HG03558 (cell line): Measurements from ENCODE around the gene CDC6.
"Not testable (repeated sequence)": the region's sequence is repeated elsewhere in the genome, so short reads cannot be mapped to it uniquely, and the experiment has no call there.

Experiments used
- ATAC-seq: cut with Tn5 transposase; IDR thresholded peaks from one replicate; pipeline ENCODE4 v1.9.1; 2021; ENCODE audit warnings: moderate number of reproducible peaks; ENCODE audit not compliant: unreplicated experiment; ENCODE audit errors: extremely low read depth

CDC6 gene

GRCh38 chr17:40286473-40286872 lies 1.2 kb upstream of the CDC6 start:
- ATAC-seq: no peak

DNA sequence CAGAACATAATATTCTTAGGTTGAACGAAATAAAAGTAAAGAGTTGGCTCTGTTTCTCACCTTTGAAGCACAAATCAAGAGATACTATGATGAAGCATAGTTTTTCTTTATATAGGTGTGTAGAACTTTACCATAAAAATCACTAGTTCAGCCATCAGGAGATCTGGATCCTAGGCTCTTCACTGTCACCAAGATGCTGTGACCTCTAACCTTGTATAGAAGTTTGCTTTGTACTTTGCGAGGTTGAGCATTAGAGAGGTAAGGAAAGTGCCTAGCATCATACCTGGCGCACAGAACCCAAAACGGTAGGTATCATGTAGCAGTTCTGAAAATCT lies 553 bp upstream of the CDC6 start:
- no peak for ATAC-seq

DNA sequence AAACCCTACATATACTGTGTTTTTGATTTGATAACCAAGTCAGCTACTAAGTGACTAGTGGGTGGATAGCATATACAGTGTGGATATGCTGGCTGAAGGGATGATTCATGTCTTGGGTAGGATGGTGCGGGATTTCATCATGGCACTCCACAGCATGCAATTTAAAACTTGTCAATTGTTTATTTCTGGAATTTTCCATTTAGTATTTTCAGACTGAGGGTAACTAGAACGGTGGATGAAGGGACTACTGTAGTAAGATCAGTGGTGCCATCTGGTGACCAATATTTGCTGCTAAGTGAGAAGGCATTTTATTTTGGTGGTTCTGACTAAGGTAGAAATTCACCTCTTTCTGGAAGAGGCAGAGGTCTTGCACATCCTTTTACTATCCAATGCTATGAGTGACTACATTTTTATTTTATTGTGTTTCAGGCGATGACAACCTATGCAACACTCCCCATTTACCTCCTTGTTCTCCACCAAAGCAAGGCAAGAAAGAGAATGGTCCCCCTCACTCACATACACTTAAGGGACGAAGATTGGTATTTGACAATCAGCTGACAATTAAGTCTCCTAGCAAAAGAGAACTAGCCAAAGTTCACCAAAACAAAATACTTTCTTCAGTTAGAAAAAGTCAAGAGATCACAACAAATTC lies 3.1 kb downstream of the CDC6 start:
- ATAC-seq: no peak

DNA sequence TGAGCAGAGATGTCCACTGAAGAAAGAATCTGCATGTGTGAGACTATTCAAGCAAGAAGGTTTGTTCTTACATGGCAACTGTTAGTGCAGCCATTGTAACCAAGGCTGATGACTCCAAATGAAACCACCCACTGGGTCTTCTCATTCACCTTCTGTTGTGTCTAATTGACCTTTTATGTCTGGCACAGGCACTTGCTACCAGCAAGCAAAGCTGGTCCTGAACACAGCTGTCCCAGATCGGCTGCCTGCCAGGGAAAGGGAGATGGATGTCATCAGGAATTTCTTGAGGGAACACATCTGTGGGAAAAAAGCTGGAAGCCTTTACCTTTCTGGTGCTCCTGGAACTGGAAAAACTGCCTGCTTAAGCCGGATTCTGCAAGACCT lies 3.6 kb downstream of the CDC6 start:
- ATAC-seq: no peak

- ATAC-seq: no peak
These were observed 5.7 kb downstream of the CDC6 start for GRCh38 chr17:40293363-40293762.

GRCh38 chr17:40295488-40296436 lies 8.1 kb downstream of the CDC6 start:
- no peak for ATAC-seq

- ATAC-seq: no peak
These were observed 9.8 kb downstream of the CDC6 start for GRCh38 chr17:40297511-40297910.

- ATAC-seq: no peak
These were observed 11.0 kb downstream of the CDC6 start for GRCh38 chr17:40298726-40299125.

GRCh38 chr17:40299159-40299757 lies 11.6 kb downstream of the CDC6 start:
- not testable (repeated sequence) for ATAC-seq

DNA sequence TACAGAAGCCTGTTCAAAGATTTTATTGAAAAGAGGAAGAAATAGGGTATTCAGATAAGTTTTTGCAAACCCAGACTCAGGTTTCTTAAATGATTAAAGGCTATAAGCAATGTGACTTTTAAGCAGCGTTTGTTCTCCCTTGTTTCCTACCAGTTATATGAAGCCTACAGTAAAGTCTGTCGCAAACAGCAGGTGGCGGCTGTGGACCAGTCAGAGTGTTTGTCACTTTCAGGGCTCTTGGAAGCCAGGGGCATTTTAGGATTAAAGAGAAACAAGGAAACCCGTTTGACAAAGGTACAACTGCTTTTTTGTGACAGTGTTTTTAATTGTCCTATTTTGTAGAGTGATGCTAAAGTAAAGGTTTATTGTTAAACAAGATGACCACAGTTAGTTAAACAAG lies 13.6 kb downstream of the CDC6 start:
- ATAC-seq: no peak

GRCh38 chr17:40303009-40303657 lies 15.5 kb downstream of the CDC6 start:
- no peak for ATAC-seq

GRCh38 chr17:40303708-40304551 lies 16.3 kb downstream of the CDC6 start:
- no peak for ATAC-seq

GRCh38 chr17:40304552-40304863 lies 16.8 kb downstream of the CDC6 start:
- ATAC-seq: not testable (repeated sequence)

GRCh38 chr17:40304866-40305265 lies 17.2 kb downstream of the CDC6 start:
- ATAC-seq: not testable (repeated sequence)

DNA sequence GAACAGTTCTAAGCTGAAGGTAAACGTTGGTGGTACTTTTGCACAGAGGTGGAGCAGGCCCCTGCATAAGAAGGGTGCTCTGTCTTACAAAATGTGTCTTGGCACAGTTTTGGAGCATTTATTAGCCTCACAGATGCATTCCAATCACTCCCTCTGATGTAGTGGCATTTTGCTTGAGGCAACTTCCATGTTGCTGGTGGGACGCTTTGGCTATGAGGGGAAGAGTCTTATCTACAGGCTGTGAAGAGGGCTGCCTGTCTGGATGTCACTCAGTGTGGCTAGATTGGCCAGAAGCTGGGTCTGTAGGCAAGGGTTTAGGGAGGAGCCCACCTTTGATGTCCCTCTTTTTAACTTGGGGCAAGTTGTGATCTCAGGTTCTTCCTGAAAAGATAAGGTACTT lies 18.7 kb downstream of the CDC6 start:
- ATAC-seq: no peak

- no peak for ATAC-seq
These were observed 19.5 kb downstream of the CDC6 start for GRCh38 chr17:40307001-40307730.

DNA sequence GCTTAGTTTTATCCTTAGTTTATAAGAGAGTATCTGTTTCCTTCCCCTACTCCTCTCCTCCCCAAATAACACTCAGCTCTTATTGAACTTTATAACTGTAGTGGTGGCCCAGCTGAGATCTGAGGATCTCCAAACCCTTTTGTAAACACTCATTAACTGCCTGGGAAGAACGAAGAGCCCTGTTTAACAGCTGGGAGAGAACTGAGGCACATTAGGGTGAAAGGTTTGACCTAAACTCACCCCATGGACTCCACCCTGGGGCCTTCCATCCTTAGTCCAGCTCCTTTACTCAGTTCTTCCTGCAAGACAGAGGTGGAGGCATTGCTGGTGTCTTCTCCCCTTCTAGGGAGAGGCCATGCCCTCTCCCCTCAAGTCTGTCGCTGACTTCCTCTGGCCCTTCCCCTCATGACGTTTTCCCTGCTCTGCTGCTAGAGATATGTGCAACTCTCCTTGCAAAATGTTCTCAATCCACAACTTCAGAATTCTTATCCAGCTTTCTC lies 20.1 kb downstream of the CDC6 start:
- no peak for ATAC-seq

- no peak for ATAC-seq
These were observed 21.6 kb downstream of the CDC6 start, which contains the start of gene RARA for GRCh38 chr17:40309031-40309948. RARA (plus strand) TSS chr17:40309180; CDS start chr17:40331219, 22,039 bp downstream.
